Measurements from ENCODE around the gene RELCH.

The RELCH gene

DNA sequence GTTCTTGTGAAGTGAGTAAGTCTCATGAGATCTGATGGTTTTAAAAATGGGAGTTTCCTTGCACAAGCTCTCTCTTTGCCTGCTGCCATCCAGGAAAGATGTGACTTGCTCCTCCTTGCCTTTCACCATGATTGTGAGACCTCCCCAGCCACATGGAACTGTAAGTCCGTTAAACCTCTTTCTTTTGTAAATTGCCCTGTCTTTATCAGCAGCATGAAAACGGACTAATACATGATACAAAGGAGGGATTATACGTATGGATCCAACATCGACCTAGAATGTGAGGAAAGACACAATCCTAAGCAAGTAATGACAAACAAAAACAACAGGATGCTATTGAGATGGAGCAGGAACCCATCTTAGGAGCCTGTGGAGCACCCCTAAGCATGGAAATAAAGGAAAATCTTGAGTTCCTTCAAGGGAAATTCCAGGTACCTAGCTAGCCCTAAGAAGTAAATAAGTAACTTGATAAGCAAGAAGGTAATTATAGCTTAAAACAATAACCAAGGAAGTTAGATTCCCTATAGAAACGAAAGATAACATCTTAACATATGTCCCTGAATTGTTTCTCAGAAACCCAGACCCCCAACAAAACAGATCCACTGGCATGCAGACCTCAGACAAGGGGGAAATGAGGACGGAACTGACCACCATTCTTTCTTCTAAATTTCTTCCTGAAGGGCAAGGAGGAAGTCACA, 136.6 kb downstream of the RELCH start:
- no peak for DNase-seq (ENCODE audit: low spot score)

DNA sequence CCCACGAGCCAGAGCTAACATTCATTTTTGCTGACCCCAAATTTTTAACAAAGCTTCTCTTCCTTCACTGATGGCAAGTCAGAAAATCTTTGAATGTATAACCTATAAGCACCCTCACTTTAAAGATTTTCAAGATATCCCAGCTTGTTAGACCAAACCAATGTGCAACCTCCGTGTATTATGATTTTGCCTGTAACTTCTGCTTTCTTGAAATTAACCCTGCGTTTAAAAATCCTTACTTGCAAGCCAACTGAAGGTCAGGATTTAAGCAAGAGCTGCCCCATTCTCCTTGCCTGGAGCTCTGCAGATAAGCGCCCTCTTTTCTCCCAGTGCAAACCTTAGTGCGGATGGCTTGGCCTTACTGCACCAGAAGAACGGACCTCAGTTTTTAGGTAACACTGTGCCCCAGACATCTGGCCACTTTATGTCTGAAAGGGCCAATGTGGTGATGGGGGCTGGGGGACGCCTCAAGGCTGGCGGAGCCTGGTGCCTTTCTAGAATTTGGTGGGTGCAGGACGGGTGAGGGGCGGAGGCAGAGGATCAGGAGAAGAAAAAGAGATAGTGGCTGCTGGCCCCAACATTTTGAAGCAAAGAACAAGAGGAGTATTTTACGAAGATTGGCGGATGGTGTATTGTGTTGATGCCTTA, 137.2 kb downstream of the RELCH start:
- no peak for DNase-seq (ENCODE audit: low spot score)

GRCh38 chr18:62324917-62325805, 138.1 kb downstream of the RELCH start, which contains the start of gene TNFRSF11A:
Gene TNFRSF11A (plus strand): TSS chr18:62325310. CDS start chr18:62325353, 43 bp downstream.
- DNase-seq (ENCODE audit: low spot score) = peak; percentile 47

DNA sequence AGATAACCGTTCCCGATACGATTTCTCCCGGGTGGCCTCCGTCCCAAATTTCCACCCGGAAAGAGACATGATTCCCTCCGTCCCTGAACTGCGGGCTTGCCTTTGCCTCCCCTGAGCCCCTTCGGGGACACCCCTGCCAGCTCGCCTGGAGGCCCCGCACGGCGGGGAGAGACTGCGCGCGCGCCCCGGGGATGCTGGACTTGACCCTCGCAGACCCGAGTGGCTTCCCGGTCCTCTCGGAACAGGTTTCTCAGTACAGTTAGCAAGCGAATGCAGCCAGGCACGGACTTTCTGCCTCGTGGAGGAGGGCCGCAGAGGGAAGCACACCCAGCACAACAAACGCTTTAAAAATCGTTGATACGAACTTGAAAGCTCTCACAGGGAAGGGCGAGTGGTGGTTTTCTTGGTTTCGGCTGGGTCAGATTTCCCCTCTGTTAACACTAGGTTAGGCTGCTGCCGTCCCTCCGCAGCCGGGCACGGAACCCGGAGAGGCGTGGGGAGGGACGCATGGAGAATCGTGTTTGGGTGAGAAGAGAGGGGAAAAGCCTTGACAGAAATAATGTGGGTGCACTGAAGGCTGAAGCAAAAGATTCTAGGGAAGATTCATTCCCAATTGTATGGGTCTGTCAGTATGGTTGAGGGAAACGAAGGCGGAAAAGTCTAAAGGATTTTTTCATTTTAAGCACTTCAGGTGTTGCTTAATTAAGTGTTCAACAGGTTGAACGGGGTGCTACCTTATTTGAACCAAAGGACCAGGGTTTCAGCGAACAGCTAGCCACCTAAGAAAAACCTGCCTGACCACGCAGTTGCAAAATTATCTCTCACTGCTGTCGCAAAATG, 139.0 kb downstream of the RELCH start:
- DNase-seq (ENCODE audit: low spot score) = no peak

GRCh38 chr18:62326646-62327348, 139.7 kb downstream of the RELCH start:
- DNase-seq (ENCODE audit: low spot score) = no peak

DNA sequence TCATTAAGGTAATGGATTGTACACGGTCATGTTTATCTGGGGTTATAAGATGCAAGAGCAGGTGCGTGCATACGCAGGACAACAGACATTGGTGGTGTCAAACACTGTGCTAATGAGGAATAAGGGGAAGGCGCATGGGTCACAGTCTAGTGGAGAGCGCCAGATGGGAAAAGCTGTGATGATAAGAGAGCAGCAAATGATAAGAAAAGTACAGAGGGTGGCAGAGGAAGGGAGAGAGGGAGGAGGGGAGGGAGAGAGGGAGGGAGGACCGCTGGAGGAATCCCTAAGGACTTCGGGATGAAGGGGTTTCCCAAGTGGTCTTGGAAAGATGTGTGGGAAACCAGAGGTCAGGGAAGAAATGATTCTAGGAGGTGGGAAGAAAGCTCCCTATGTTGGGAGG, 140.9 kb downstream of the RELCH start:
- DNase-seq (ENCODE audit: low spot score) = no peak

GRCh38 chr18:62328586-62329525, 141.8 kb downstream of the RELCH start:
- DNase-seq (ENCODE audit: low spot score) = no peak

DNA sequence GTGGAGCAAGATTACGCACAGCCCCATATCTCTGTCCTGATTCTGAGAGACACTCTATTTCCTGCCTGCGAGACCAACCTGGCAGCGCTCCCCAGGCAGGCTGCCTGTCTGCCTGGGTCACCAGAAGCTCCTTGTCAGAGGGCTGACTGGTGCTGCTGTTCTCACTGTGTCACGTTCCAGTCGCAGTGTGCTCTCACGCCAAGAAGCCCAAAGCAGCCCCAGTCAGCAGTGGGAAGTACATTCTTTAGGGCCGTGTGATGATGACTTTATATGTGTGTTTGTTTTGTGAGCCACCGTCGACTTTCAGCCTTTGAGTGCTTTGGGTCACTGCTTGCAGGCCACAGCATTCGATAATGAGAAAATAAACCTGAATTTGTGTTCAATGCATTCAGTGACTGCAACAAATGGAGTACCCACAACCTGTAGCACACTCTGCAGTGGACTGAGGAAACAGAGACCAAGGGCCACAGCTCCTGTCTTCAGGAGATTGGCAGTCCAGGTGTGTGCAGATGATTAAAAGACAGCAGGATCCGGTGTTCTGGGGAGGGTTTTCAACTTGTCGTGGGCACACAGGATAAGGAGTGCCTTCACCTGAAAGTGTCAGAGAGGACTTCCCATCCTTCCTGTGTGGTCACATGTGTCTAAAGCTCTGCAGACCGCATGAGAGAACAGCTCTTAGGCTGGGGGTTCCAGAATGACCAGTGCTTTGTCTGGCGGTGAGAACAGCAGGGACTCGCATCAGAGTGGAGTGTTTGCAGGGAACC, 142.8 kb downstream of the RELCH start:
- no peak for DNase-seq (ENCODE audit: low spot score)

DNA sequence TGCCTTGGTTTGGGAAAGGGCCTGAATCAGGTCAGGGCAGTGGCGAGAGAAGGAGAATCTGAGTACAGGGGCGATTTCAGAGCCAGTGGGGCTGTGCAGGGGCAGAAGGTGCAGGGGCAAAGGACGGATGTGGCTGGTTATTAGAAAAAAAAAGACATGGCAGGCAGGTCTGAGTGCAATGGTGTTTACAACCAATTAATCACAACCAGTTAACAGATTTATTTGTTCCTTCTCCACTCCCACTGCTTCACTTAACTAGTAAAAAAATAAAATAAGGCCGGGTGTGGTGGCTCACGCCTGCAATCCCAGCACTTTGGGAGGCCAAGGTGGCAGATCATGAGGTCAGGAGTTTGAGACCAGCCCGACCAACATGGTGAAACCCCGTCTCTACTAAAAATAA, 143.6 kb downstream of the RELCH start:
- DNase-seq (ENCODE audit: low spot score) = no peak

- no peak for DNase-seq (ENCODE audit: low spot score)
These were observed 144.7 kb downstream of the RELCH start for GRCh38 chr18:62331581-62332356.

GRCh38 chr18:62332431-62332830, 145.4 kb downstream of the RELCH start:
- DNase-seq (ENCODE audit: low spot score) = no peak

DNA sequence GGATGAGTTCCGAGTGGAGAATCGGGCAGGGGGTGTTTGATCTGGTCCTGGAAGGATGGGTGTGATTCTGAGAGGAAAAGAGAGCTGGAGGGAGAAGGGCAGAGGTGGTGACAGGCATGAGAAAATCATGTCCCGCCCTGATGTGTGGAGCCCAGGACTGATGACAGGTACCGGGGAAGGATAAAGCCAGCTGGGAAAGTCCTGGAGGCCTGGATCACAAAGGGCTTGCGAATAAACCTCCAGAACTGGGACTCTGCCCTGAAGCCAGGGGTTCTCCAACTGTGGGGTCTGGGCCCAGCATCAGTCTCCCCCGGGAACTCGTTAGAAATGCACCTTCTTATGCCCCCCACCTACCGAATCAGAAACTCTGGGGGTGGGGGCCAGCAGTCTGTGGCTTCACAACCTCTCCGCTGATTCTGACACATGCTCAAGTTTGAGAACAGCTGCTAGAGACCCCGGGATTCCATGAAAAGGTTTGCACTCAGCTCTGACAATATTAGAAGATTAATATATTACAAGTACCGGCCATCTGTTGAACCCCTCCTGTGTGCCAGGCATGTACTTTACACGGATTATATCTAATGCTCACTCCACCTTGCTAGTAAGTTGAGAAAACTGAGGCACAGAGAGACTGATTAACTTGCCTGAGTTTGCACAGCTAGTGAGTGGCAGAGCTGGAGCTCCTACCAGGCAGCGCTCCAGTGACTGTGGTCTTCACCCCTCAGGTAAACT, 146.1 kb downstream of the RELCH start:
- DNase-seq (ENCODE audit: low spot score) = no peak

DNA sequence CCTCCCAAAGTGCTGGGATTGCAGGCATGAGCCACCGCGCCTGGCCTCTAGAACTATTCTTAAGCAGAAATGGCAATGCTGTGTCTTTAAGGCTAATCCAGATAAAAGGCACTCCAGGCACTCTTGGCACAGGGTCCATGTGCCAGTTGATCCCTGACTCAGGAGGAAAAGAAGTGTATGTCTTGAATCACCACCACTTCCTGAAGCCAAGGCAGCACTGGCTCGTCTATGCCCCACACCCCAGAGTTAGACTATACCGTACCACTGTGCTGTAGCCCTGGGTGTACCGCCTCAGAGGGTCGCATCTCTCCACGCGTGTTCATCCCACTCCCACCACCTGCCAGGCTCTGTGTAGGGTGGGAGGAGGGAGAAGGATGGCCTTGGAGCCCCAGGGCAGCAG, 147.1 kb downstream of the RELCH start:
- no peak for DNase-seq (ENCODE audit: low spot score)

DNA sequence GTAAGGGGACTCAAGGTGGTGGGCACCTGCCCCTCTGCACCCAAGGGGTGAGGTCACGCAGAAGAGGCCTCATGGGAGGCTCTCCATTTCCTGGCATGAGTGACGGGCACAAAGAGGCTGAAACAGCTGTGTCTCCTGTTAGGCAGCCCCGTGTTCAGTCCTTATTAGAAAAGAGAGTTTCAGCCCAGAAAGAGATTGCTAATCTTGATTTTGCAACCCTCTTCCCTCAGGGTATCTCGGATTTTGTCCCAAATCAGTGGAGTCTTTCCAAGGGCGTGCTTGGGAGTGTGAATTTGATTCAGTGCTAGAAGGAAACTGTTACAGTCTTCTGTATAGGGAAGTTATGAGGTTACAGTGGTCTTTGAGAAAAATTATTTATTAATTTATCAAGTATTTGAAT, 148.4 kb downstream of the RELCH start:
- DNase-seq (ENCODE audit: low spot score) = no peak

GRCh38 chr18:62336618-62337017, 149.6 kb downstream of the RELCH start:
- DNase-seq (ENCODE audit: low spot score) = no peak

GRCh38 chr18:62337336-62337735, 150.3 kb downstream of the RELCH start:
- no peak for DNase-seq (ENCODE audit: low spot score)

- no peak for DNase-seq (ENCODE audit: low spot score)
These were observed 151.5 kb downstream of the RELCH start for GRCh38 chr18:62338446-62339105.
